Breast epithelium (tissue), 3 donors: Measurements from ENCODE around the gene IZUMO1R.

Experiments used
- POLR2A ChIP-seq: fragments of 450-650 bp; IDR thresholded peaks from one replicate; pipeline ENCODE4 v1.6.1; 2016; ENCODE audit warnings: antibody characterized with exemption, mild to moderate bottlenecking, moderate library complexity
- POLR2AphosphoS5 ChIP-seq, 3 donors: sonication (generic); formaldehyde crosslinking; IDR thresholded peaks; one replicate each; pipeline ENCODE4 v1.6.1; 2017; ENCODE audit warnings: antibody characterized with exemption in 3 of 3
- TF ChIP-seq, protein P1 (sequence below), 3 donors: fragments of 450-650 bp; IDR thresholded peaks; one replicate each; pipeline ENCODE4 v1.5.1; 2016 to 2017; ENCODE audit warnings: antibody characterized with exemption in 3 of 3, mild to moderate bottlenecking in 3 of 3, moderate library complexity in 3 of 3

DNA sequence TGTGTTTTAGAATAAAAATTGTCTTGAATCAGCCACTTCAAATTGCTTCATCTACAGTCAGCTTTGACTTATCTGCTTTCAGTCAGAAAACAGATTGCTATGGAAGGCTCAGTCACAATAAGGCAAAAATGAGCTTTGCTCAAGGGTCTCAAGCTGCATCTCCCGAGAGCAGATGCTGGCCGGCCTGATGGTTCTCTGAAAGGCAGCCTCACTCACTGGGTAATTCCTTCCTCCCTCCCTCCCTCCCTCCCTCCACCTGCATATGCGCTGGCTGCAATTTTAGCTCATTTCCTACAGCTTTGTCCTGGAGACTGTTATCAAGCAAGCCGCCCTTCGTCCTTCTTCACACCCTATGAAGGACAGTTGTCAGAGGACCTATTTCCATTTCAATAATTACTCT lies 1.6 kb upstream of the IZUMO1R start:
- TF ChIP-seq, protein P1, sequence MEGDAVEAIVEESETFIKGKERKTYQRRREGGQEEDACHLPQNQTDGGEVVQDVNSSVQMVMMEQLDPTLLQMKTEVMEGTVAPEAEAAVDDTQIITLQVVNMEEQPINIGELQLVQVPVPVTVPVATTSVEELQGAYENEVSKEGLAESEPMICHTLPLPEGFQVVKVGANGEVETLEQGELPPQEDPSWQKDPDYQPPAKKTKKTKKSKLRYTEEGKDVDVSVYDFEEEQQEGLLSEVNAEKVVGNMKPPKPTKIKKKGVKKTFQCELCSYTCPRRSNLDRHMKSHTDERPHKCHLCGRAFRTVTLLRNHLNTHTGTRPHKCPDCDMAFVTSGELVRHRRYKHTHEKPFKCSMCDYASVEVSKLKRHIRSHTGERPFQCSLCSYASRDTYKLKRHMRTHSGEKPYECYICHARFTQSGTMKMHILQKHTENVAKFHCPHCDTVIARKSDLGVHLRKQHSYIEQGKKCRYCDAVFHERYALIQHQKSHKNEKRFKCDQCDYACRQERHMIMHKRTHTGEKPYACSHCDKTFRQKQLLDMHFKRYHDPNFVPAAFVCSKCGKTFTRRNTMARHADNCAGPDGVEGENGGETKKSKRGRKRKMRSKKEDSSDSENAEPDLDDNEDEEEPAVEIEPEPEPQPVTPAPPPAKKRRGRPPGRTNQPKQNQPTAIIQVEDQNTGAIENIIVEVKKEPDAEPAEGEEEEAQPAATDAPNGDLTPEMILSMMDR (IDR thresholded peaks at IDR 0.05) = no peak
- TF ChIP-seq POLR2AphosphoS5 (IDR thresholded peaks at IDR 0.05) (no peak), POLR2A (no peak)
